ENCODE measurements around the gene NTM.

DNA sequence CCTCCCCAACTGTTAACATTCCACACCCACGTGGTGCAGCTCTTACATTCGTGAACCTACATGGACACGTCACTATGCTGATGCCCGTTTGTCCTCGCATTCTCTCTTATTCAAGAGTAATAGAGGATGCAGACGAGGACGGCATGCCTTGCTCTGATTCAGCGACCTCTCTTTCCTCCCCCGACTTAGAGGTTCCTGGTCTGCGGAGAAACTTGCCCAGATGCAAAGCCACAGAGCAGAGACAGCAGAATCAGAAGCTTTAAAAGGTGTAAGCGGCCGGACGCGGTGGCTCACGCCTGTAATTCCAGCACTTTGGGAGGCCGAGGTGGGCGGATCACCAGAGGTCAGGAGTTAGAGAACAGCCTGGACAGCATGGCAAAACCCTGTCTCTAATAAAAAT lies 288.0 kb downstream of the NTM start:
- TF ChIP-seq POLR2A (IDR thresholded peaks at IDR 0.05; ENCODE audit: low read depth, low read length) (no peak), POLR2AphosphoS5 (IDR thresholded peaks at IDR 0.05; ENCODE audit: low read depth, low read length) (no peak)

Measured in GM12892 (cell line).